ENCODE measurements around the gene BICDL1. TPM values are rescaled to one million over a fixed set of nuclear protein-coding genes. Genes with fewer than 3 reads are reported as not detected.

The BICDL1 gene
- total RNA-seq, 1 experiment from 2014 or later: 18.2 TPM

Other genes starting within 250 kb of the BICDL1 start
- gene CIT, start 111.9 kb upstream of the BICDL1 start, total RNA-seq (2021; ENCODE audit: unreplicated experiment): 54.2 TPM
- 57.1 TPM for gene RAB35, start 127.5 kb downstream of the BICDL1 start, total RNA-seq (2021; ENCODE audit: unreplicated experiment)
- gene GCN1, start 205.5 kb downstream of the BICDL1 start, total RNA-seq (2021; ENCODE audit: unreplicated experiment): 184 TPM
- gene RPLP0, start 211.9 kb downstream of the BICDL1 start, total RNA-seq (2021; ENCODE audit: unreplicated experiment): 4,123 TPM